Sigmoid colon (tissue), 7 donors: ENCODE data around the gene YAP1. TPM values are rescaled to one million over a fixed set of nuclear protein-coding genes. Genes with fewer than 3 reads are reported as not detected.

Source experiments
- DNase-seq: peaks from one replicate; pipeline ENCODE4 v3.0.0-alpha.2; 2019
- H3K27ac ChIP-seq, 4 donors: fragments of 200-600 bp; sonication (generic); one replicate each; pipeline ENCODE4 v1.5.1; 2016 to 2019; ENCODE audit warnings: mild to moderate bottlenecking in 1 of 4
- H3K27me3 ChIP-seq, 3 donors: fragments of 200-600 bp; sonication (generic); one replicate each; pipeline ENCODE4 v1.5.1; 2019; ENCODE audit warnings: mild to moderate bottlenecking in 1 of 3
- H3K36me3 ChIP-seq, 4 donors: fragments of 200-600 bp; sonication (generic); one replicate each; pipeline ENCODE4 v1.5.1; 2016 to 2019
- H3K4me1 ChIP-seq, 4 donors: fragments of 200-600 bp; sonication (generic); one replicate each; pipeline ENCODE4 v1.5.1; 2017 to 2019
- H3K4me3 ChIP-seq, 4 donors: fragments of 200-600 bp; sonication (generic); one replicate each; pipeline ENCODE4 v1.5.1; 2017 to 2019; ENCODE audit warnings: mild to moderate bottlenecking in 2 of 4, moderate library complexity in 1 of 4
- H3K9me3 ChIP-seq, 4 donors: fragments of 200-600 bp in 3 of 4; sonication (generic) in 3 of 4; one replicate each; pipeline versions ENCODE4 v1.5.1 to v1.6.1; 2013 to 2019
- CTCF ChIP-seq, 4 experiments: fragments of 450-650 bp in 3 of 4; fragments of 200-600 bp in 1 of 4; IDR thresholded peaks; one replicate each; pipeline ENCODE4 v1.5.1; 2016 to 2019; ENCODE audit warnings: antibody characterized with exemption in 4 of 4, mild to moderate bottlenecking in 3 of 4, moderate library complexity in 2 of 4
- EP300 ChIP-seq, 4 donors: sonication (generic); formaldehyde crosslinking; IDR thresholded peaks; one replicate each; pipeline ENCODE4 v1.6.1; 2017; ENCODE audit warnings: antibody characterized with exemption in 4 of 4
- POLR2A ChIP-seq, 2 donors: fragments of 450-650 bp; IDR thresholded peaks; one replicate each; pipeline ENCODE4 v1.6.1; 2016; ENCODE audit warnings: antibody characterized with exemption in 2 of 2, mild to moderate bottlenecking in 2 of 2, moderate library complexity in 2 of 2
- POLR2AphosphoS5 ChIP-seq, 4 donors: sonication (generic); formaldehyde crosslinking; IDR thresholded peaks; one replicate each; pipeline ENCODE4 v1.6.1; 2017; ENCODE audit warnings: antibody characterized with exemption in 4 of 4
- whole genome bisulfite sequencing, 2 donors: extraction: QIAGEN DNeasy Blood & Tissue Kit; methylation state at CpG; one replicate each; pipeline ENCODE4 v1.1.7; 2013; 5-methylcytosine and 5-hydroxymethylcytosine counted together
- intact Hi-C: fragments of 100-400 bp; cut with DNase I; formaldehyde crosslinking; loops from one replicate; pipeline ENCODE4 v1.15.1; 2023
- polyA plus RNA-seq, 3 donors: library from polyadenylated mRNA; stranded (reverse); fragments of 200-250 nt; gene quantifications; one replicate each; pipeline ENCODE4 v1.2.3, GENCODE V29; 2013
- total RNA-seq, 4 donors: library from RNA; depleted of rRNA; stranded (reverse); fragments of >200 nt; gene quantifications; one replicate each; pipeline ENCODE4 v1.1.0, GENCODE V29; 2016
- donor health status: healthy with polysubstance abuse.
- donor health status: Bipolar disorder and iron deficiency.
- donor health status: healthy.

YAP1 gene
- total and polyA plus RNA-seq, 7 donors, result 12.0 to 239 (median 159) TPM

- intact Hi-C loops, result no loop called here
- Histone ChIP-seq H3K27ac (no peak overlapping the region), H3K4me1 (peaks cover 0 to 10% (median 8%) of the 10 kb centered on the region in 4 donors), H3K9me3 (no peaks in the 10 kb centered on the region), H3K36me3 (no peaks in the 10 kb centered on the region), H3K27me3 (no peaks in the 10 kb centered on the region), H3K4me3 (no peak overlapping the region)
- no peak for TF ChIP-seq POLR2AphosphoS5 (IDR thresholded peaks at IDR 0.05)
- DNase-seq, result no peak
- WGBS, 2 donors, result 92 to 97% methylated on average over 3 of the region's 3 CpGs
Observed at GRCh38 chr11:102274628-102275027, 164.4 kb downstream of the YAP1 start.

GRCh38 chr11:102276362-102276761 lies 166.1 kb downstream of the YAP1 start:
- WGBS, 2 donors, result 80 to 84% methylated on average over 4 of the region's 4 CpGs

GRCh38 chr11:102276783-102277182 lies 166.5 kb downstream of the YAP1 start:
- WGBS, 2 donors, result 74 to 90% methylated on average over 3 of the region's 3 CpGs
- DNase-seq, result no peak
- Histone ChIP-seq H3K27ac (no peak overlapping the region), H3K27me3 (no peaks in the 10 kb centered on the region), H3K9me3 (no peaks in the 10 kb centered on the region), H3K36me3 (no peaks in the 10 kb centered on the region), H3K4me3 (no peak overlapping the region), H3K4me1 (peaks cover 0 to 18% (median 10%) of the 10 kb centered on the region in 4 donors)
- TF ChIP-seq CTCF (IDR thresholded peaks at IDR 0.05), result no peak
- TF ChIP-seq POLR2AphosphoS5 (IDR thresholded peaks at IDR 0.05), result no peak
- TF ChIP-seq POLR2A (IDR thresholded peaks at IDR 0.05), result no peak
- TF ChIP-seq EP300 (IDR thresholded peaks at IDR 0.05), result no peak
- intact Hi-C loops, result no loop called here

More at GRCh38 chr11:102276362-102276761, 166.1 kb downstream of the YAP1 start:
- DNase-seq, result no peak
- Histone ChIP-seq H3K4me1 (peaks cover 0 to 18% (median 10%) of the 10 kb centered on the region in 4 donors), H3K27me3 (no peaks in the 10 kb centered on the region), H3K9me3 (no peaks in the 10 kb centered on the region), H3K27ac (no peak overlapping the region), H3K4me3 (no peak overlapping the region), H3K36me3 (no peaks in the 10 kb centered on the region)
- TF ChIP-seq EP300 (IDR thresholded peaks at IDR 0.05) (no peak), CTCF (IDR thresholded peaks at IDR 0.05) (no peak), POLR2A (IDR thresholded peaks at IDR 0.05) (no peak), POLR2AphosphoS5 (IDR thresholded peaks at IDR 0.05) (no peak)
- intact Hi-C loops, result no loop called here

GRCh38 chr11:102279641-102280170 lies 169.5 kb downstream of the YAP1 start:
- Histone ChIP-seq H3K36me3 (no peaks in the 10 kb centered on the region), H3K9me3 (no peaks in the 10 kb centered on the region), H3K27ac (peak overlapping the region in 3 of 4 donors; percentile 38 to 66 (median 39)), H3K4me3 (peak overlapping the region in 3 of 4 donors; percentile 11 to 28 (median 21)), H3K27me3 (no peaks in the 10 kb centered on the region), H3K4me1 (peaks cover 0 to 18% (median 10%) of the 10 kb centered on the region in 4 donors)
- WGBS, 2 donors, result 5 to 22% methylated on average over 13 of the region's 13 CpGs
- no peak for DNase-seq
- TF ChIP-seq EP300 (IDR thresholded peaks at IDR 0.05), result no peak
- TF ChIP-seq POLR2AphosphoS5 (IDR thresholded peaks at IDR 0.05), result peak in 3 of 4 donors; percentile 10 to 41 (median 34)
- TF ChIP-seq POLR2A (IDR thresholded peaks at IDR 0.05), result no peak
- peak in 2 of 4 experiments; percentile 18 to 38 for TF ChIP-seq CTCF (IDR thresholded peaks at IDR 0.05)
- intact Hi-C loops, result loop anchor here (2.0 to 10.0 kb wide), 2 partner anchors 167 to 415 kb away; no protein-coding TSS in a partner anchor

- H3K27ac ChIP-seq, result peak overlapping the region in 3 of 4 donors; percentile 38 to 66 (median 39)
- WGBS, 2 donors, result 35 to 63% methylated on average over 4 of the region's 4 CpGs
- TF ChIP-seq CTCF (IDR thresholded peaks at IDR 0.05), result no peak
- no peak for TF ChIP-seq EP300 (IDR thresholded peaks at IDR 0.05)
- no peak for TF ChIP-seq POLR2AphosphoS5 (IDR thresholded peaks at IDR 0.05)
- no peak for TF ChIP-seq POLR2A (IDR thresholded peaks at IDR 0.05)
- H3K27me3 ChIP-seq, result no peaks in the 10 kb centered on the region
- no peak overlapping the region for H3K4me3 ChIP-seq
- intact Hi-C loops, result loop anchor here (2.0 to 10.0 kb wide), 2 partner anchors 168 to 416 kb away; no protein-coding TSS in a partner anchor
- no peak for DNase-seq
- peaks cover 0 to 18% (median 10%) of the 10 kb centered on the region in 4 donors for H3K4me1 ChIP-seq
- H3K9me3 ChIP-seq, result no peaks in the 10 kb centered on the region
- H3K36me3 ChIP-seq, result no peaks in the 10 kb centered on the region
Observed at GRCh38 chr11:102280245-102280833, 170.1 kb downstream of the YAP1 start.
